ENCODE results near the gene SEC24D. TPM values are rescaled to one million over a fixed set of nuclear protein-coding genes. Genes with fewer than 3 reads are reported as not detected.
"Not testable (repeated sequence)": the region's sequence is repeated elsewhere in the genome, so short reads cannot be mapped to it uniquely, and the experiment has no call there.

The SEC24D gene
- total RNA-seq, 2 experiments from 2014 or later = 21.8 to 25.2 TPM

- POLR2A ChIA-PET, CTCF ChIA-PET: not testable (repeated sequence)
Observed at GRCh38 chr4:118777649-118778048, 58.3 kb downstream of the SEC24D start.

- CTCF ChIA-PET, POLR2A ChIA-PET: not testable (repeated sequence)
Observed at GRCh38 chr4:118776955-118777640, 58.8 kb downstream of the SEC24D start.

DNA sequence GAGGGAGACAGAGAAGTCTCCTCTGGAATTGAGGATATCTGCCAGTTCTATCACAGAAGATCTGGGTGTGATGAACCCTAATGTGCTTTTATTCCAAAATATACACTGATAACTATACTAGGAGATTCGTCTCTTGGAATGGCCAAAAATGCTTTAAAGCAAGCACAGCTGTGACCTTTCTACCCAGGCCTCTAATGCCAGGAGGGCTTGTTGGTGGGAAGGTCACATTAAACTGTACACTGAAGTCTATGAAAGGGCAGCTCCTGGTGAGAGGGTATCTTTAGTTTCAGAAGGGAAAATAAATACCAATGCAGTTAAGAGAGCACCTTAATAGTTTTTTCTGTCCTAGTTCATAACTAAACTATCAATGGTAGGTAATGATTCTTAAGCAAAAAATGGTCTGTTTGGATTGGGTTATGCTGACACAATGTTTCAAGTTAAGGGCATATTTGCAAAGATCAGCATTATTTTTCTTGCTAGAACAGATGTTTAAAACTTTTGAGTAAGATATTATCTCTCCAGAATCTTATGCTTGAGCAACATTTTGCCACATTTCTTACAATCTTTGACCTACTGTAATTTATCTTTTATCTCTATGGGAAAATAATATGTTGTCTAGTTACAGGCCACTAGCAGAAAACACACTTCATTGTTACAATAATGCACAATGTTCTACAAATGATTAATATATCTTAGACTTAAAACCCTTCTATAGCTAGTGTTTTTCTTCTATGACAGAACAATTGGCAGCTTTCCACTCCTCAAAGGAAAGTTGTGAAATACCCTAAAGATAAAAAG, 59.6 kb downstream of the SEC24D start:
- POLR2A ChIA-PET = no interaction called here

GRCh38 chr4:118775405-118775804, 60.5 kb downstream of the SEC24D start:
- ChIA-PET POLR2A (no interaction called here), CTCF (interaction anchor here (0.7 kb wide), 1 partner anchor 72 kb away, joined by 3 read pairs; no protein-coding TSS in a partner anchor)

More for the DNA sequence above, 59.6 kb downstream of the SEC24D start:
- CTCF ChIA-PET = no interaction called here

DNA sequence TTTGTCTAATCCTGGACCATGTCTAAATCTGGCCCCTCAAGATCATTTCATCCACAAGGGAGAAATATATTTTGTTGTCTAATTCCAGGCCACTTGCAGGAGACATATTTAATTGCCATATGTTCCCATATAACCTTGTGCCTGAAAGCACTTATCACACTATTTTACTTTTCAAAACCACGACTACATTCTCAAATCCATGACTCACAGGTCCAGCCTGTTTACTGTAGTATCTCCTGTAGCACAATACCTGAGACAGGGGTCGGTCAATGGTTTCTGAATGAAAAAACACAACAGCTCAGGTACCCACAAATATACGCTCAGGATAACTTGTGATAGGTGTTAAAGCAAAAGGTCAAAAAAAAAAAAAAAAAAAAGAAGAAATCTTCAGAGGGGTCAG, 60.9 kb downstream of the SEC24D start:
- POLR2A ChIA-PET = no interaction called here

DNA sequence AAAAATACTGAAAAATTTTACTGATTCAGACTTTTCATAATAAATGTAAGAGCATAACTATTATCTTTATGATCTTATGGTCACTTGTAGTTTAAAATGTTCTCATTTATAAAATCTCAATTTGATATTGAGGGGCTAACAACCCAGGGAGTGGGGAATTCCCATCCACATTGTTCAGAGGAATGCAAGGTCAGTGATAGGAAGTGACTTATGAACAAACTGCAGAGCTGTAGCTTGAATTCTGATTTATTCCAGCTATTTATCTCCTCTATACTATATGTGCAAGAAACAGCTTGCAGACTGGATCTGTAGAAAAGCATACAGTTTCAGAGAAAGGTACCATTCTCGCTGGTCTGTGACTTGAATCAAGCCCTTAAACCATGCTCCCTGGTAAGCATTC, 61.6 kb downstream of the SEC24D start:
- POLR2A ChIA-PET = interaction anchor here (0.5 kb wide), 1 partner anchor 25 kb away, joined by 3 read pairs; no protein-coding TSS in a partner anchor
- CTCF ChIA-PET = no interaction called here

More for the DNA sequence above, 60.9 kb downstream of the SEC24D start:
- CTCF ChIA-PET = interaction anchor here (0.7 kb wide), 1 partner anchor 72 kb away, joined by 3 read pairs; no protein-coding TSS in a partner anchor

- POLR2A ChIA-PET = no interaction called here
Observed at GRCh38 chr4:118773429-118773792, 62.5 kb downstream of the SEC24D start.

DNA sequence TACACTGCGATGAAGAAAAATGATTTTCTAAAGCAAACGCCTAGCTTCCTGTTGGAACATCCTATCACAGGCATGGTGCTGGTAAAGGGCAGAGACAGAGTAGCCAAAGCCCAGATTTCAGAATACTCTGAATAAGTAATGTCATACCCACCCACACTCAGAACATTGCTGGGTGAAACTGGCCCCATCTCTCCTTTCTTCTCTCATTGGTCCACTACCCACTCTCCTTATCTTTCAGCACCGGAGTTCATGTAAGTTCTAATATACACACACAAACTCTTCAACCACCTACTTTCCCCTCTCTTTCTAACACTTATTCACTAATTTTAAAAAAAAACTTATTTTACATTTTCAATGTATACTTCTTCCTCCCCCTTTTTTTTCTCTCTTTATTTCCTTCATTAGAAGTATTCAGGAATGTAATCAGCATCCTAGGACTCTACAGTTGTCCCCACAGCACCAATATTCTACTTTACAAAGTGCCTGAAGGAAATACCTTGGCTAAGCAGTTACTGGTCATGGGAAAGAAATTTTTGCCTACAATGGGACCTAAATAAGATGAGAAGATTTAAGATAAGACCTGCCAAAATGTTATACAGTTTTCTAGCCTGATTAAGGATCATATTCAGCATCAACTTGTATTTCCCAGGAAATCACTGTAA, 63.0 kb downstream of the SEC24D start:
- CTCF ChIA-PET = interaction anchor here (1.1 kb wide), 1 partner anchor 92 kb away, joined by 6 read pairs; no protein-coding TSS in a partner anchor
- POLR2A ChIA-PET = no interaction called here

More at GRCh38 chr4:118773429-118773792, 62.5 kb downstream of the SEC24D start:
- CTCF ChIA-PET = no interaction called here

DNA sequence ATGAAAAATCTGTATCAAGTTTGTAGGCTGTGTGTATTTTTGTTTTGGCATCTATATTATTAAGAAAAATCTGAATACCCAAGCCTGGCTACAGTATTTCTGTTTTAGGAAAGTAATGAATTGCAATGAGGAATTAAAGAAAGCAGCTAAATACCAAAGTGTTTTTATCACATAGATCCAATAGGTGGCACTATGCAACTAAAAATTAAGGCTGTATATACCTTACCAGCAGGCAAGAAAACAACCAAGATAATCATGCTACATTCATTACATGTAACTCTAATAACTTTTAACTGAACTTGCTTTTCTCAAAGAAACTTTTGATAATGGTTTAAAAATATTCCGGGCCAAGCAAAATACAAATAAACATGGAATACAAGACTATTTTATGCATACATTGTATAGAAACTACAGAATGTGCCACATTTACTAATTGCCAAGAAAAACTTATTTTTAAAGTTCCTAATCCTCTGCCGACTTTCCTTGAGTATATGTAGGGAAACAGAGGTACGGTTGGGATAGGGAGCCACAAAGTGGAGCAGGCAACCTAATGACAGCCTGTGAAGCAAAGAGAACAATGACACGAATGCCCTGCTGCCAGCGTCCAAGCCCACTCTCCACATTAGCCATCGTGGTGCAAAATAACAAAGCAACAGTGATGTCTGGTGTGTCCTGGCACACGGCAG, 63.7 kb downstream of the SEC24D start:
- POLR2A ChIA-PET = no interaction called here
- CTCF ChIA-PET = interaction anchor here (0.6 to 1.3 kb wide), 3 partner anchors 82 to 118 kb away, joined by 3 to 6 read pairs (median 4); no protein-coding TSS in a partner anchor

DNA sequence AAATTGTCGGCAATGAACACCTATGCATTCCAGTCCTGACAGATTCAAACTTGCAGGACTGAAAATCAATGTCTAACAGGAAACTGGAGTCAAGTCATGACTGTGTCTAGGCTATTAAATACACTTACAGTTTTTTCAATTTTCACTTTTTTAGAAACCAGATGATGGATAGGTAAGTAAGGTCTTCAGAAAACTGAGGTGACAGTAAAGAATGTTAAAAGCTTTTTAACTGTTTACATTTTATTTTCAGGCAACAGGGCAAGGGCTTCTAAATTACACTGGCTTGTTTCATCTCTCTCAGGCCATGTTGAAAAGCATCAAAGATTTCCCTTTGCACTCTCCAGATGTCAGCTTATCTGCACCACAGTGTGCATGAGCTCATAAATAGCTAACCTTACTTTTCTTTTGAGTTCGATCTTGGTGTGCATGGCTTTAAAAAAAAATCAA, 65.2 kb downstream of the SEC24D start:
- CTCF ChIA-PET = interaction anchor here (1.3 kb wide), 1 partner anchor 13 kb away, joined by 4 read pairs; no protein-coding TSS in a partner anchor
- POLR2A ChIA-PET = no interaction called here

DNA sequence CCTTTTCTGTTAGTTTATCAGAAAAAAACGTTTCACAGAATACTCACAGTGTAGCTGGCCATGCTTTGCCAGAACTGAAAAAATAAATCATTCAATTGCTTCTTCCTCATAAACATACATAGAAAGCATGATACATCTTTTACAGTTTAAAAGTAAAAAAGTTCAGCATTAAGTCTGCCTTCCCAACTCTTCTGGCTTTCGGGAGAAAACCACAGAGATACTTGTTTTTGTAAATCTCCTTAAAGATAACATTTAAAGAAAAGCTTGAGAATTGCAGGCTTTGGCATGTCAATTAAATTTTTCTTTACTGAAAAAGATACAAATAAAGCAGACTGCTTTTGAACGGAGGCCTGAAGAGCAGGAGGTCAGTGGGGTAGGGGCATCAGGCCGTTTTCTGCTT, 66.8 kb downstream of the SEC24D start:
- ChIA-PET POLR2A (no interaction called here), CTCF (no interaction called here)

DNA sequence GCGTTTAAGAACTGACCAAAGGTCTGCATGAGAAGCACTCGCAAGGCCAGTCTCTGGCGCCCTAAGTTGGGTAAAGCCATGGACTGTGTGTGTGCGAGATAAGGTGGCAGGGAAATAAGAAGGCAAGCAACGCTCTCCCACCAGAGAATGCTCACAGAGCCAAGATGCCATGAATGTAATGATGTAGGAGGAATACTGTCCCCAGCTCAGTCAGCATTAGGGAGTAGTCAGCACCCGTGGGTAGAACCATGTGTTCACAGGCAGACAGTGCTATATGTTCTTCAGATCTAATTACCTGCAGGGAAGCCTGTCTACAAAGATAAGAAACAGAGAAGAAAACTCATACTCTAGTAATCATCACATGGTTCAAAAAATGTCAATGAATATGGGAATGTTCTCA, 68.8 kb downstream of the SEC24D start:
- ChIA-PET CTCF (no interaction called here), POLR2A (no interaction called here)

- CTCF ChIA-PET = no interaction called here
- POLR2A ChIA-PET = no interaction called here
Observed at GRCh38 chr4:118765399-118765798, 70.5 kb downstream of the SEC24D start.

GRCh38 chr4:118762730-118763477, 73.0 kb downstream of the SEC24D start:
- ChIA-PET CTCF (no interaction called here), POLR2A (no interaction called here)

GRCh38 chr4:118762155-118762554, 73.8 kb downstream of the SEC24D start:
- ChIA-PET CTCF (no interaction called here), POLR2A (no interaction called here)

DNA sequence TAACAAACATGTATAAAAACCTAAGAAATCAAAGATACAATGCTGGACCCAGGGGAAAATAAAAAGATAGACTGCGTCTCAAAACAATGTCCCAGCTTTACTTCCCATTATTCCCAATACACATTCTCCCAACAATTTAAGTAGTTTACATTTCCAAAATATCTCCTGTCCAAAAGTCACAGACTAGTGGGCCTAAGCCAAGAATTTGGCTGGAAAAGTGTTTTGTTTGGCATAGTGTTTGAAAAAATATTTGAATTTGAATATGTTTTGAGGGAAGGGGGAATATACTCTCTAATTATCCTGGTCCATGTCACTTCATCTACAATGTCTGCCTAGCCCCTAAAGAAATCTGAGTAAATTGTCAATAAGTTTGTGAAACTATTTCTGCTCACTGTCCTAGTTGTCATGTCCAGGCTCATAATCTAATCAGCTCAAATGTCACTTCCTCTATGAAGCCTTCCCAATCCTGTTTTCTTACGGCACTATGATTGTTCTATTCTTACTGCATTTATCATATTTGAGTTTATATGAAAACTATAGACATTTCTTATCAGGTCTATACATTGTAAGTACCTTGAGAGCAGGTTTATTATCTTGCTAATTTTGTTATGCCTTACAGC, 74.4 kb downstream of the SEC24D start:
- ChIA-PET POLR2A (no interaction called here), CTCF (no interaction called here)

DNA sequence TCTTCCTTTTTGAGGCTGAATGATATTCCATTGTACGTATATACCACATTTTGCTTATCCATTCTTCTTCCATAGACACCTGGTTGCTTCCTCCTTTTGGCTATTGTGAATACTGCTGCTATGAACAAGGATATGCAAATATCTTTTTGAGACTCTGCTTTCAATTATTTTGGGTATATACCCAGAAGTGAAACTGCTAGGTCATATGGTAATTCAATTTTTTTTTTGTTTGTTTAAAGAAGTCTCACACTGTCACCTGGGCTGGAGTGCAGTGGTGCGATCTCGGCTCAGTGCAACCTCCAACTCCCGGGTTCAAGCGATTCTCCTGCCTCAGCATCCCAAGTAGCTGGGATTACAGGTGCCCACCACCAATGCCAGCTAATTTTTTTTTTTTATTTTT, 75.4 kb downstream of the SEC24D start:
- CTCF ChIA-PET = no interaction called here
- POLR2A ChIA-PET = no interaction called here

DNA sequence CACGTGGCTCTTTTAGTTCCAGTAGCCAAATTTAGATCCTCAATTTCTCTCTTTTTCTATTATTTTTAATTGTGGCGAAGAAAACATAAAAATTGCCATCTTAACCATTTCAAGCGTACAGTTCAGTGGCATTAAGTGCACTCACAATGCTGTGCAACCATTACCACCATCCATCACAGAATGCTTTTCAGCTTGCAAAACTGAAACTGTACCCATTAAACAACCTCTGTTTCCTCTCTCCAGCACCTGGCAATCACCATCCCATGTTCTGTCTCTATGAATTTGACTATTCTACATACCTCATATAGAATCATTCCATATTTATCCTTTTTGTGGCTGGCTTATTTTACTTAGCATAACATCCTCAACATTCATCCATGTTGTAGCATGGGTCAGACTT, 75.8 kb downstream of the SEC24D start:
- CTCF ChIA-PET = no interaction called here
- POLR2A ChIA-PET = no interaction called here

DNA sequence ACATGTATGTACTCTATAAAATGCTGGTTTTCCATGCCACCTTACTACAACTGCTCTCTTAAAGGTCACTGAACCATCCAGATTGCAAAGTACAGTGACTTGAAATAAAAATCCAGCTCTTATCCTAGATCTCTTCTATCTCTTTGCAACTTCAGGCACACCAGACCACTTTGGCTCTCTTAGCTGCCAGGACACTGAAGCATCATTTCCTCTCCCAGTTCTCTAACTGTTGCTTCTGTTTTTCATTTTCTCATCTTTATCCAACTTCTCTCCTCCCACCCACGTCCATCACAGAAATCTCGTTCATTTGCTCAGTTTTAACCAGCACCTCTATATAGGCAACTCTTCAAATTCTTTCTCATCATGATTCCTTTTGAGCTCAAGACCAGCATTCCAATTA, 76.4 kb downstream of the SEC24D start:
- POLR2A ChIA-PET = no interaction called here
- CTCF ChIA-PET = no interaction called here

Measured in activated CD8-positive, alpha-beta memory T cell treated with anti-CD3 and anti-CD28 coated beads for 36 hours (primary cell).